Left lobe of liver (tissue), 2 donors: ENCODE data around the gene CERK. TPM values are rescaled to one million over a fixed set of nuclear protein-coding genes. Genes with fewer than 3 reads are reported as not detected.
"Not testable (repeated sequence)": the region's sequence is repeated elsewhere in the genome, so short reads cannot be mapped to it uniquely, and the experiment has no call there.

Experiments used
- ATAC-seq: fragments of 200-7000 bp; cut with Tn5 transposase; one replicate; pipeline ENCODE4 v1.9.1; 2020; ENCODE audit warnings: mild to moderate bottlenecking, moderate library complexity
- DNase-seq: peaks from one replicate; pipeline ENCODE4 v3.0.0-alpha.2; 2020; ENCODE audit warnings: low spot score
- total RNA-seq: library from RNA; stranded (reverse); gene quantifications from one replicate; pipeline ENCODE4 v1.2.1, GENCODE V29; 2021
- donor health status: DM: no; HTN: no; CAD: no; lungs with moderate emphysema.
- donor health status: DM: no; HTN: yes; CAD: no.

The CERK gene
- total RNA-seq, 1 donor from 2014 or later, result 22.0 TPM

DNA sequence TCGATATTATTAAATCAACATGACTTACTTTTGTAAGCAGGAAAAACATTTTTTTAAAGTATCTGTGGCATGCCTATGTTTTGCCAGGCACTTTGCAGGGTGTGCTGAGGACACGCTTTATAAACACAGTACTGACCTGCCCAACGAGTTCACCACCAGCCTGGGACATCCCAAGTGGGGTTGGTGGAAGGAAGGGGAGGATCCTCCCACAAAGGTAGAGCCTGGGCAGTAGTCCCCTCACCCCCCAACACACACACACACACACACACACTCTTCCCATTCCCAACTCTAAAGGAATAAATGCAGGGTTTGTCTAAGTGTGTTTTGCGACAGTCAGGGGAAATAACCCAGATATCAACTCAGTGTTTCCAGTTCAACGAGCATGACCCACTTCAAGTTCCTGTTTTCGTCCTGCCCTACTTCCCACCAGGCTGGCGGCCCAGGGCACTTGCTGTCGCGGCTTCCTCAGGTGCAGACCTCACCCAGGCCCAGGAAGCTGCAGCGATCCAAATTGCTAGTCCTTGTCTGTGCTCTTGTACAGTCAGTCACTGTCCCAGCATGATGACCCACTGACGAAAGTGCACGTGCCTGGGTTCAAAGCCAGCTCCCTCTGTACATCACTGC, 3.1 kb downstream of the CERK start:
- DNase-seq (no peak), ATAC-seq (peak; percentile 18)

DNA sequence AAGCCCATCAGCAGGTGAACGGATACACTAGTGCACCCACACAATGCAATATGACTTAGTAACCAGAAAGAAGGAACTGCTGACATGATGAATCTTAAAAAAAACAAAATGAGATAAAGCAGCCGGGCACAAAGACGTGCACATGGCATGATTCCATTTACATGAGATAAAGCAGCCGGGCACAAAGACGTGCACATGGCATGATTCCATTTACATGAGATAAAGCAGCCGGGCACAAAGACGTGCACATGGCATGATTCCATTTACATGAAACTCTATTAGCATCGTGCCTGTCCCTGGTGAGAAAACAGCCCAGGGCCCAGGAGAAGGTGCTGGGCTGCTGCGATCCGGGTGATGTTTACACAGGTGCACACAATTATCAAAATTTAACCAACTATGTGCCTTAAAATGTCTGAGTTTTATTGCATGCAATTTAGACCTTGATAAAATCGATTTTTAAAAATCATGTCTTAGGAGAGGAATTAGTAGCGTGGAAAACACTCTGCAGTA, 3.8 kb downstream of the CERK start:
- ATAC-seq, DNase-seq: not testable (repeated sequence)

- ATAC-seq, result no peak
These were observed 5.5 kb downstream of the CERK start for GRCh38 chr22:46732513-46732912.

GRCh38 chr22:46732041-46732379, 6.0 kb downstream of the CERK start:
- DNase-seq, result no peak
- ATAC-seq, result peak; percentile 26

More at GRCh38 chr22:46732513-46732912, 5.5 kb downstream of the CERK start:
- no peak for DNase-seq

GRCh38 chr22:46731246-46732040, 6.6 kb downstream of the CERK start:
- DNase-seq (peak; percentile 96), ATAC-seq (peak; percentile 78)

GRCh38 chr22:46730568-46731245, 7.3 kb downstream of the CERK start:
- no peak for ATAC-seq
- DNase-seq, result no peak

- no peak for DNase-seq
- peak; percentile 1 for ATAC-seq
These were observed 9.6 kb downstream of the CERK start for GRCh38 chr22:46728470-46728869.

GRCh38 chr22:46727813-46728364, 10.2 kb downstream of the CERK start:
- ATAC-seq, result peak; percentile 13
- peak; percentile 73 for DNase-seq

- ATAC-seq (no peak), DNase-seq (no peak)
These were observed 11.1 kb downstream of the CERK start for GRCh38 chr22:46726986-46727317.

DNA sequence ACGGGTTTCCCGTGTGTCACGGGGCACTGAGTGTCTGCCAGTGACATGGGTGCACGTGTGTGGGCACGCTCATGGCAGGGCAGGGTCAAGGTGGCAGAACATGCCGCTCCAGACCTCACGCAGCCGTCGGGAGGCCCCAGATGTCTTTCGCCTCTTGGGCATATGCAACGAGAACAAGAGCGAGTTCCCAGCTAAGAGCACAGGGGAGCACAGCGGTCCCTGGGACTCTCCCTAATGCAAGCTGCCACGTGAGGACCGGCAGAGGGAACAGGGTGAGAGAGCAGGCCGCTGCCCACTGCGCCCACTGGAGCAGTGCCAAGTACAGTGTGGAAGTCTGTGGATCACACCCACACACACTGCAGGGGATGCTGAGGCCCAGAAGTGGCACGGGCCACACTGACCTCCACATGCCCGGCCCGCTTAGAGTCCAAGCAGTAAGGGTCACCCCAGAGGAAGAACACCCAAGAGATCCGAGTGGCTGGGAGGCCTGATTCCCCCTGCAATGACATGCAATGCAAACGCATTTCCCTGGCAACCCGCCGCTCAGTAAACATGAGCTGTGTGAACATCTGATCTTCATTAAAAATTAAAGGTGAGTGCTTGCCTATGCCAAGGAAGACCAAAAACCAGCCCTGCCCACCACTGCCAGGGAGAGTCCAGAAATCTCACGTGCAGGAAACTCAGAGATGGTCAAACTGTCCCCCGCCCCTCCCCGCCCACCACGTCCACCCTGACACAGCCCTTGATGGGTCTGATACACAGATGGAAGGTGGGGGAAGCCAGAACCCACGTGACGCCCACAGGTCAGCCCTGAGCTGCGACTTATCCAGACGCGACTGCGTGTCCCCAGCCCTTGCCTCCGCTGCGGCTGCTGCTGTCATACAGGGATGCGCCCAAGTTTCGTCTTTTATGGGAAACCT, 11.7 kb downstream of the CERK start:
- ATAC-seq (peak; percentile 75), DNase-seq (peak; percentile 88)

DNA sequence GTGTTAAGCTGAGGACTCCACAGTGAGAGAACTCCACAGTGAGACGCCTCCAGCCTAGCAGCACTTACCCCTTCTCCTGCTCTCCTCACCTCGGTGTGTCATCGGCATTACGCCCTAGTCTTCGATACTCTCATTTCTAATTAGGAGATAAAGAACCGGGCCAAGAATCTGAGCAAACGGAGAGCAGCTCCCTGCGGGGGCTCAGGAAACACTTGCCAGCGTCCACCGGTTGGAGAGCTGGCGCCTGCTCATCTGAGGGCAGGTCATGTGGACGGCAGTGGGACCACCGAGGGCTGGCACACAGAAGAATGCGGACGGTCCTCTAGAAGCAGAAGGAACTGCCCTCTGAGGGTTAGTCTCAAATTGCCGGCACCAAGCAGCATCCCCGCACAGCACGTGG, 13.0 kb downstream of the CERK start:
- no peak for ATAC-seq
- no peak for DNase-seq

DNA sequence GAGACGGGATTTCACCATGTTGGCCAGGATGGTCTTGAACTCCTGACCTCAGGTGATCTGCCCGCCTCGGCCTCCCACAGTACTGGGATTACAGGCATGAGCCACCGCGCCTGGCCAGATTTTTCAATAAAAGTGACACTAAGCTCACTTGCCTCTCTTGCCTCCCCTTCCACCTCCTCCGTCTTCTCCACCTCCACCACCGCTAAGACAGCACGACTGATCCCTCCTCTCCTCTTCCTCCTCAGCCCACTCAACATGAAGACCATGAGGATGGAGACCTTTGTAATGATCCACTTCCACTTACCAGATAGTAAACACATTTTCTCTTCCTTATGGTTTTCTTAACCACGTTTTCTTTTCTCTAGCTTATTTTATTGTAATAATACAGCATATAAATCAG, 14.2 kb downstream of the CERK start:
- no peak for ATAC-seq

GRCh38 chr22:46721501-46722085, 16.5 kb downstream of the CERK start:
- DNase-seq (no peak), ATAC-seq (no peak)

More for the DNA sequence above, 14.2 kb downstream of the CERK start:
- no peak for DNase-seq

DNA sequence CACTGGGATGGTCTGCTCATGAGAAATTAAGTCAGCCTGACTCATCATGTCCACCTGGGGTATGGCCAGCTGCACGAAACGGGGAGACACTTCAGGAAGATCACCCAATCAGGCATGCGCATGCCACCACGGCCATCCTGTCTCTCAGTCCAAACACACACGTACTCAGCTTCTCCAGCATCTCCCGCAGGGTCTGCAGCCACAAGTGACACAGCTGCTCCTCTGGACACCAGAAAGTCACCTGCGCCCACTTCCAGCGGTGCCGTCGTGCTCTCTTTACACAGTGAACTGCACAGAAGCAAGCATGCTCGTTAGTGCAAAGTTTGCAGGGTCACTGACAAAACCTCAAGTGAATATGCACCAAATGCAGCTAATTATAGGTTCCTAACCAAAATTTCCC, 18.1 kb downstream of the CERK start:
- DNase-seq, result no peak
- no peak for ATAC-seq

DNA sequence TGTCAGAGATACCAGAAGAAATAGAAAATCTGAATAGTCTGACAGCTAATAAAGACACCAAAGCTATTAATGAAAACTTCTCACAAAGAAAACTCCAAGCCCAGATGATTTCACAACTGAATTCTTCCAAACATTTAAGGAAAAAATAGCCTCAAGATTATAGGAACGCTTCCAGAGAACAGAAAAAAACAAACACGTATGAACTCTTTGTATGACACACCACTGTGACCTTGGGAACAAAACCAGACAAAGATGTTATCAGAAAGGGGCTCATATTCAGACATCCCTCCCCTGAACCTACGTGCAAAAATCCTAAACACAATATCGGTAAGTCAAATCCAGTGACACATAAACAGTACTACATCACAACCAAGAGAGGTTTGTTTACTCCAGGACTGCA, 23.5 kb downstream of the CERK start:
- ATAC-seq, result no peak
- DNase-seq, result no peak

- ATAC-seq, result no peak
- DNase-seq, result no peak
These were observed 25.8 kb downstream of the CERK start for GRCh38 chr22:46712288-46712687.

DNA sequence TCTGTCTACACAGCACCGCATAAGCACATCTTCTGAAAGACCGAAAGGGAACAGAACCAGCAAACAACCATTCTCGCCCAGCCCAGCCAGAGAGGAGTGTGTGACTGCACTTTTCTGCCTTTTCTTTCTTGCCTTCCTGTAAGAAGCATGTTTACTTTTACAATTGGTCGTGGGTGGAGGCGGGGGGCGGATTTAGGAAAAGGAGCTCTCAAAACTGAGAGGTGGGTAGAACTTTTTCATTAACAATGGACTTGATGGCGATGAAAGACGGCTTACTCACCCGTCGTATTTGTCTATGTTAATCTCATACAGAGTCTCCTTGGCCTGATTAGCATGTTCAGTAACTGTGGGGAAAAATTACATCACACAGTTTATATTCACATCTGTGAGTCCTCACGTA, 27.2 kb downstream of the CERK start:
- DNase-seq (no peak), ATAC-seq (no peak)

- ATAC-seq, result no peak
These were observed 29.2 kb downstream of the CERK start for GRCh38 chr22:46708766-46709330.

DNA sequence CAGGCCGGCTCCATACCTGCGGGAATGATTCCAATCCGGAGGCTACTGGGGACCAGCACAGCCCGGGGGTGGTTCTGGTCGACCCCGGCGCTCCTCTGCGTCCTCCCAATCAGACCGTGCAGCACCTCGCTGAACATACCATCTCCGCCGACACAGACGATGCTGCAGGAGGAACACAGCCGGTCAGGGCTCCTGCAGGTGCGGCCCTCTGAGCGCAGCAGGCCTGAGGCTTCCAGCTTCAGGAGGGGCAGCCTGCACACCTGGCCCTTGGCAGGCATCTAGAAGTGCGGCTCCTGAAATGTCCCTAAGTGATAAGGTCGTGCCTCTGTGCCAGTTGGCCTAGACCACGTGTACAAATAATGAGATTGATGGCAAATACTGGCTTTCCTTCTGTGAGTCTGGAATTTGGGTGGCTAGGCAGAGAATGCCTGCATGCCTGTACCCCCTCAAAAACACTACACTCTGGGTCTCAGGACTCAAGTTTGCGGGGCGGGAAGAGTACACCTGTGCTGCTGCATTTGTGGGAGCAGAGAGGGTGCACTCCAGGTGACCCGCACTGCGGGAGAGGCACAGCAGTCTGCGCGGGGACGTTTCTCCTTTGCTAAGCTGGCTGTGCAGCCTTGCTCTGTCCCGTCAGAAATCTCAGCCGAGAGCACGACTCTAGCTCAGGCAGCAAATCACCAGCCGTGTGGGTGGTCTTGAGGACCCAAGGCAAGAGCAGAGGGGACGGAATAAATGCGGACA, 30.1 kb downstream of the CERK start:
- ATAC-seq (no peak), DNase-seq (no peak)

More at GRCh38 chr22:46708766-46709330, 29.2 kb downstream of the CERK start:
- no peak for DNase-seq
